K562 (cell line): ENCODE measurements around the gene DNAJB1.

Source experiments
- EGR1 ChIP-seq: fragments of 450-650 bp; conservative IDR thresholded peaks from 2 replicates; pipeline ENCODE4 v1.6.1; 2017; ENCODE audit warnings: mild to moderate bottlenecking
- GABPA ChIP-seq: fragments of 200-800 bp; sonication (Bioruptor generic); conservative IDR thresholded peaks from 2 replicates; pipeline ENCODE4 v1.6.1; 2016; ENCODE audit warnings: low read depth, missing genetic modification characterization, missing compliant biosample characterization
- HNRNPH1 ChIP-seq: fragments of 200-400 bp; formaldehyde crosslinking; optimal IDR thresholded peaks from 2 replicates; pipeline ENCODE3; 2017; ENCODE audit warnings: low read depth, mild to moderate bottlenecking, low read length, moderate library complexity
- NBN ChIP-seq: fragments of 450-650 bp; IDR thresholded peaks from 2 replicates; pipeline ENCODE4 v1.6.1; 2016; ENCODE audit warnings: low read depth, mild to moderate bottlenecking
- POLR2A ChIP-seq: fragments of 450-650 bp; conservative IDR thresholded peaks from 2 replicates; pipeline ENCODE4 v1.6.1; 2016
- SMC3 ChIP-seq: conservative IDR thresholded peaks from 2 replicates; pipeline ENCODE4 v1.6.1; 2011; ENCODE audit warnings: low read depth, low read length, improper control_type of control experiment; ENCODE audit not compliant: insufficient read depth
- ZBED1 ChIP-seq: IDR thresholded peaks from 2 replicates; pipeline ENCODE4 v1.6.1; 2014
- TF ChIP-seq, protein P1 (sequence below): fragments of 450-650 bp; IDR thresholded peaks from 2 replicates; pipeline ENCODE4 v1.6.1; 2016; ENCODE audit warnings: borderline replicate concordance
- TF ChIP-seq, protein P2 (sequence below), 2 experiments: fragments of 200-800 bp in 1 of 2; sonication (Bioruptor generic) in 1 of 2; sonication (generic) in 1 of 2; formaldehyde crosslinking in 1 of 2; IDR thresholded peaks in 1 of 2; conservative IDR thresholded peaks in 1 of 2; 2 replicates each; pipeline versions ENCODE4 v1.5.0 to v1.6.1; 2016 to 2020; ENCODE audit warnings: missing compliant biosample characterization in 1 of 2, missing genetic modification characterization in 1 of 2, missing genetic modification reagents in 1 of 2
- TF ChIP-seq, protein P3 (sequence below), 2 experiments: fragments of 450-650 bp in 1 of 2; sonication (generic) in 1 of 2; formaldehyde crosslinking; conservative IDR thresholded peaks; 2 replicates each; pipeline versions ENCODE4 v1.4.0 to v1.8.1; 2020 to 2022; ENCODE audit warnings: mild to moderate bottlenecking in 1 of 2, missing genetic modification reagents in 1 of 2

DNA sequence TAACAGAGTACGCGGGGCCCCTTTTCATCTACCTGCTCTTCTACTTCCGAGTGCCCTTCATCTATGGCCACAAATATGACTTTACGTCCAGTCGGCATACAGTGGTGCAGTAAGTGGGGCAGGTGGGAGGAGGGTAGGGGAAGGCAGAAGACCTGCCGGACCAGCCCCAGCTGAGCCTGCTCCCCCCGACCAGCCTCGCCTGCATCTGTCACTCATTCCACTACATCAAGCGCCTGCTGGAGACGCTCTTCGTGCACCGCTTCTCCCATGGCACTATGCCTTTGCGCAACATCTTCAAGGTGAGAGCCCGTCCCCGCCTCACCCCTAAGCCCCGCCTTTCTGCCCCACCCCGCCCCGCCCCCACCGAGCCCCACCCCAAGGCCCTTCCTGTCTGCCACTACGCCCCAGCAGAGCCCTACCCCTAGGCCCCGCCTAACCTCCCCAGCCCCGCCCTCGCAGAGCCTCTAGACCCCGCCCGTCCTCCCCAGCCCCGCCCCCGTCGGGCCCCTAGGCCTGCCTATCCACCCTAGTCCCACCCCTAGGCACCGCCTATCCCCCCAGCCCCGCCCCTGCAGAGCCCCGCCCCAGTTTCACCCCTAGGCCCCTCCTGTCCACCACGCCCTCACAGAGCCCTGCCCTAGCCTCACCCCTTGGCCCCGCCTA lies 45.9 kb upstream of the DNAJB1 start:
- TF ChIP-seq ZBED1: no peak
- TF ChIP-seq, protein P1, sequence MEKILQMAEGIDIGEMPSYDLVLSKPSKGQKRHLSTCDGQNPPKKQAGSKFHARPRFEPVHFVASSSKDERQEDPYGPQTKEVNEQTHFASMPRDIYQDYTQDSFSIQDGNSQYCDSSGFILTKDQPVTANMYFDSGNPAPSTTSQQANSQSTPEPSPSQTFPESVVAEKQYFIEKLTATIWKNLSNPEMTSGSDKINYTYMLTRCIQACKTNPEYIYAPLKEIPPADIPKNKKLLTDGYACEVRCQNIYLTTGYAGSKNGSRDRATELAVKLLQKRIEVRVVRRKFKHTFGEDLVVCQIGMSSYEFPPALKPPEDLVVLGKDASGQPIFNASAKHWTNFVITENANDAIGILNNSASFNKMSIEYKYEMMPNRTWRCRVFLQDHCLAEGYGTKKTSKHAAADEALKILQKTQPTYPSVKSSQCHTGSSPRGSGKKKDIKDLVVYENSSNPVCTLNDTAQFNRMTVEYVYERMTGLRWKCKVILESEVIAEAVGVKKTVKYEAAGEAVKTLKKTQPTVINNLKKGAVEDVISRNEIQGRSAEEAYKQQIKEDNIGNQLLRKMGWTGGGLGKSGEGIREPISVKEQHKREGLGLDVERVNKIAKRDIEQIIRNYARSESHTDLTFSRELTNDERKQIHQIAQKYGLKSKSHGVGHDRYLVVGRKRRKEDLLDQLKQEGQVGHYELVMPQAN: no peak
- no peak for TF ChIP-seq EGR1
- TF ChIP-seq HNRNPH1: no peak
- TF ChIP-seq, protein P2, sequence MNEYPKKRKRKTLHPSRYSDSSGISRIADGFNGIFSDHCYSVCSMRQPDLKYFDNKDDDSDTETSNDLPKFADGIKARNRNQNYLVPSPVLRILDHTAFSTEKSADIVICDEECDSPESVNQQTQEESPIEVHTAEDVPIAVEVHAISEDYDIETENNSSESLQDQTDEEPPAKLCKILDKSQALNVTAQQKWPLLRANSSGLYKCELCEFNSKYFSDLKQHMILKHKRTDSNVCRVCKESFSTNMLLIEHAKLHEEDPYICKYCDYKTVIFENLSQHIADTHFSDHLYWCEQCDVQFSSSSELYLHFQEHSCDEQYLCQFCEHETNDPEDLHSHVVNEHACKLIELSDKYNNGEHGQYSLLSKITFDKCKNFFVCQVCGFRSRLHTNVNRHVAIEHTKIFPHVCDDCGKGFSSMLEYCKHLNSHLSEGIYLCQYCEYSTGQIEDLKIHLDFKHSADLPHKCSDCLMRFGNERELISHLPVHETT (CRISPR knock-in tag; conservative IDR thresholded peaks at IDR 0.05 in 1 of 2, IDR thresholded peaks at IDR 0.05 in 1 of 2): no peak
- TF ChIP-seq GABPA (tag): no peak
- no peak for TF ChIP-seq SMC3
- TF ChIP-seq, protein P3, sequence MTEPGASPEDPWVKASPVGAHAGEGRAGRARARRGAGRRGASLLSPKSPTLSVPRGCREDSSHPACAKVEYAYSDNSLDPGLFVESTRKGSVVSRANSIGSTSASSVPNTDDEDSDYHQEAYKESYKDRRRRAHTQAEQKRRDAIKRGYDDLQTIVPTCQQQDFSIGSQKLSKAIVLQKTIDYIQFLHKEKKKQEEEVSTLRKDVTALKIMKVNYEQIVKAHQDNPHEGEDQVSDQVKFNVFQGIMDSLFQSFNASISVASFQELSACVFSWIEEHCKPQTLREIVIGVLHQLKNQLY (CRISPR knock-in tag; conservative IDR thresholded peaks at IDR 0.05): no peak
- TF ChIP-seq NBN: no peak
- TF ChIP-seq POLR2A: no peak
